Astrocyte of the cerebellum (primary cell): Measurements from ENCODE around the gene HEATR3.

Source experiments
- DNase-seq: peaks from one replicate; pipeline ENCODE4 v3.0.0-alpha.2; 2011; ENCODE audit warnings: low read depth
- H3K4me3 ChIP-seq: 2 replicates; pipeline ENCODE4 v1.5.1; 2011; ENCODE audit warnings: mild to moderate bottlenecking, low read depth, low read length, moderate library complexity
- CTCF ChIP-seq: IDR thresholded peaks from 2 replicates; pipeline ENCODE4 v1.5.1; 2012; ENCODE audit warnings: low read length, low read depth, moderate library complexity, mild to moderate bottlenecking; ENCODE audit errors: missing control alignments
- in situ Hi-C: cut with HindIII; loops from 2 replicates; pipeline ENCODE4 v1.10.0; 2017; ENCODE audit warnings: low sequenced_read_pairs

The HEATR3 gene

GRCh38 chr16:50047864-50048263 lies 17.9 kb upstream of the HEATR3 start:
- DNase-seq, result no peak
- TF ChIP-seq CTCF, result no peak
- in situ Hi-C loops, result no loop called here
- H3K4me3 ChIP-seq, result no peak overlapping the region

- no peak for TF ChIP-seq CTCF
- in situ Hi-C loops, result no loop called here
- no peak overlapping the region for H3K4me3 ChIP-seq
- DNase-seq, result peak; percentile 8
Measured at GRCh38 chr16:50050802-50051201, 15.0 kb upstream of the HEATR3 start.

- no peak overlapping the region for H3K4me3 ChIP-seq
- no peak for TF ChIP-seq CTCF
- in situ Hi-C loops, result no loop called here
- no peak for DNase-seq
Measured at GRCh38 chr16:50056226-50056625, 9.5 kb upstream of the HEATR3 start.

GRCh38 chr16:50058091-50058771 lies 7.5 kb upstream of the HEATR3 start:
- in situ Hi-C loops, result no loop called here
- DNase-seq, result no peak
- no peak overlapping the region for H3K4me3 ChIP-seq
- TF ChIP-seq CTCF, result no peak

- no peak for TF ChIP-seq CTCF
- in situ Hi-C loops, result no loop called here
- DNase-seq, result no peak
- H3K4me3 ChIP-seq, result no peak overlapping the region
Measured at GRCh38 chr16:50059111-50059510, 6.7 kb upstream of the HEATR3 start.

- in situ Hi-C loops, result no loop called here
- no peak overlapping the region for H3K4me3 ChIP-seq
- DNase-seq, result no peak
- TF ChIP-seq CTCF, result no peak
Measured at GRCh38 chr16:50059669-50060068, 6.1 kb upstream of the HEATR3 start.

GRCh38 chr16:50061326-50061725 lies 4.4 kb upstream of the HEATR3 start:
- in situ Hi-C loops, result no loop called here
- DNase-seq, result no peak
- TF ChIP-seq CTCF, result no peak
- H3K4me3 ChIP-seq, result no peak overlapping the region
